Nephron progenitor cell (in vitro differentiated cells): Measurements from ENCODE around the gene TAPBP.

ENCODE experiments used
- DNase-seq: peaks from one replicate; pipeline ENCODE4 v3.0.0; 2021
- H3K27ac Mint-ChIP-seq: 2 replicates; pipeline ENCODE4 v1.8.0; 2021; ENCODE audit warnings: mild to moderate bottlenecking, moderate library complexity, mixed read lengths
- H3K27me3 Mint-ChIP-seq: 2 replicates; pipeline ENCODE4 v1.8.0; 2021; ENCODE audit warnings: mild to moderate bottlenecking, low read depth, mixed read lengths; ENCODE audit not compliant: poor library complexity
- H3K36me3 Mint-ChIP-seq: 2 replicates; pipeline ENCODE4 v1.8.0; 2021; ENCODE audit warnings: low read depth, mixed read lengths
- H3K4me1 Mint-ChIP-seq: 2 replicates; pipeline ENCODE4 v1.8.0; 2021; ENCODE audit warnings: mixed read lengths
- H3K4me3 Mint-ChIP-seq: 2 replicates; pipeline ENCODE4 v1.8.0; 2021; ENCODE audit warnings: mild to moderate bottlenecking, moderate library complexity, mixed read lengths
- H3K9me3 Mint-ChIP-seq: 2 replicates; pipeline ENCODE4 v1.8.0; 2021; ENCODE audit warnings: mild to moderate bottlenecking, moderate library complexity, mixed read lengths
- CTCF ChIP-seq: fragments of 200-600 bp; sonication (generic); IDR thresholded peaks from 2 replicates; pipeline ENCODE4 v1.5.0; 2021; ENCODE audit warnings: antibody characterized with exemption

The TAPBP gene

GRCh38 chr6:33320315-33321181 lies 6.7 kb upstream of the TAPBP start:
- no peak for TF ChIP-seq CTCF
- H3K4me1 Mint-ChIP-seq: peaks cover 81% of the 10 kb centered on the region
- peaks cover 28% of the 10 kb centered on the region for H3K36me3 Mint-ChIP-seq
- H3K4me3 Mint-ChIP-seq: peak overlapping the region; percentile 93
- H3K9me3 Mint-ChIP-seq: no peaks in the 10 kb centered on the region
- peaks cover 6% of the 10 kb centered on the region for H3K27me3 Mint-ChIP-seq
- DNase-seq: no peak
- H3K27ac Mint-ChIP-seq: peak overlapping the region; percentile 96

GRCh38 chr6:33319939-33320314 lies 6.0 kb upstream of the TAPBP start:
- H3K4me3 Mint-ChIP-seq: peak overlapping the region; percentile 93
- no peak for TF ChIP-seq CTCF
- H3K9me3 Mint-ChIP-seq: no peaks in the 10 kb centered on the region
- no peak for DNase-seq
- peaks cover 28% of the 10 kb centered on the region for H3K36me3 Mint-ChIP-seq
- peaks cover 87% of the 10 kb centered on the region for H3K4me1 Mint-ChIP-seq
- H3K27ac Mint-ChIP-seq: peak overlapping the region; percentile 89
- peaks cover 6% of the 10 kb centered on the region for H3K27me3 Mint-ChIP-seq

- H3K36me3 Mint-ChIP-seq: peaks cover 28% of the 10 kb centered on the region
- no peak for DNase-seq
- no peaks in the 10 kb centered on the region for H3K9me3 Mint-ChIP-seq
- H3K4me3 Mint-ChIP-seq: peak overlapping the region; percentile 96
- H3K27me3 Mint-ChIP-seq: peaks cover 20% of the 10 kb centered on the region
- peak overlapping the region; percentile 97 for H3K27ac Mint-ChIP-seq
- H3K4me1 Mint-ChIP-seq: peaks cover 91% of the 10 kb centered on the region
- no peak for TF ChIP-seq CTCF
These were observed 4.7 kb upstream of the TAPBP start for GRCh38 chr6:33318426-33319073.

- Mint-ChIP-seq H3K4me3 (peak within 1 kb of the TSS; percentile 96), H3K27ac (peak within 1 kb of the TSS; percentile 97), H3K4me1 (peaks cover 94% of the 10 kb centered on the region), H3K36me3 (peaks cover 28% of the 10 kb centered on the region), H3K9me3 (no peaks in the 10 kb centered on the region), H3K27me3 (peaks cover 27% of the 10 kb centered on the region)
- peak; percentile 99 for DNase-seq
- no peak for TF ChIP-seq CTCF
These were observed 4.0 kb upstream of the TAPBP start, which contains the start of gene ZBTB22 for GRCh38 chr6:33317669-33318425. Gene ZBTB22, minus strand, starts transcription at chr6:33317744. Its CDS starts 828 bp downstream, at chr6:33316916.

GRCh38 chr6:33317419-33317668 lies 3.5 kb upstream of the TAPBP start:
- peaks cover 94% of the 10 kb centered on the region for H3K4me1 Mint-ChIP-seq

More at GRCh38 chr6:33317419-33317668, 3.5 kb upstream of the TAPBP start:
- peaks cover 32% of the 10 kb centered on the region for H3K27me3 Mint-ChIP-seq
- no peak for TF ChIP-seq CTCF
- peak; percentile 80 for DNase-seq
- peak overlapping the region; percentile 32 for H3K27ac Mint-ChIP-seq
- H3K9me3 Mint-ChIP-seq: no peaks in the 10 kb centered on the region
- peak overlapping the region; percentile 96 for H3K4me3 Mint-ChIP-seq
- peaks cover 28% of the 10 kb centered on the region for H3K36me3 Mint-ChIP-seq
